HG03378 (cell line): ENCODE data around the gene TOR1AIP1.
"Not testable (repeated sequence)": the region's sequence is repeated elsewhere in the genome, so short reads cannot be mapped to it uniquely, and the experiment has no call there.

ENCODE experiments used
- ATAC-seq: cut with Tn5 transposase; IDR thresholded peaks from one replicate; pipeline ENCODE4 v1.9.1; 2021; ENCODE audit warnings: mild to moderate bottlenecking, moderate library complexity; ENCODE audit not compliant: unreplicated experiment

TOR1AIP1 gene

DNA sequence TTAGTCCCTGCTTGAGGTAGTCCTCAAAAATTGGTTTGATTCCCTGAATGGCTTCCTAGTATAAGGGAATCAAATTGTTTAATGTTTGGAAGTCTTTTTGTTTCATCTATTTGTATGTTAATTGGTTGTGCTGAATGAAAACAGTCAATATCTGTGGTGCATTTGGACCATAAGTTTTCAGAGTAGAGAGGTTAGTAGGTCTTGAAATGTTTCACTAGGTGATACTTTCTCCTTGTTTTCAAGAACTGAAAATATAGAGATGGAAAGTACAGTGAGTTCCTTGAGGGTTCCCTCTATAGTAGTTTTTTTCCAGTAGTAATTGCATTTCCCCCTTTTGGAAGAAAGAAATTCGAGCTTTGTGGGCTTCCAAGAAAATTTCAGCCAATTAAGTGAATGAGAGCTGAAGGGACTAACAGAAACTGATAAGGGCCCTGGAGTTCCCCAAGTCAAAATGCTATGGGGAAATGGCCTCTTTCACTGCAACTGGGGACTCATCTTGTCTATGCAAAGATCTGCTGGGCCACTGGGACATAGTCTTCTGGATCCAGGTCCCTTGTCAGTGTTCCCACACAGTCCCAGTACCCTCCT lies 53.9 kb downstream of the TOR1AIP1 start:
- no peak for ATAC-seq

- no peak for ATAC-seq
These were observed 55.7 kb downstream of the TOR1AIP1 start for GRCh38 chr1:179937668-179938254.

DNA sequence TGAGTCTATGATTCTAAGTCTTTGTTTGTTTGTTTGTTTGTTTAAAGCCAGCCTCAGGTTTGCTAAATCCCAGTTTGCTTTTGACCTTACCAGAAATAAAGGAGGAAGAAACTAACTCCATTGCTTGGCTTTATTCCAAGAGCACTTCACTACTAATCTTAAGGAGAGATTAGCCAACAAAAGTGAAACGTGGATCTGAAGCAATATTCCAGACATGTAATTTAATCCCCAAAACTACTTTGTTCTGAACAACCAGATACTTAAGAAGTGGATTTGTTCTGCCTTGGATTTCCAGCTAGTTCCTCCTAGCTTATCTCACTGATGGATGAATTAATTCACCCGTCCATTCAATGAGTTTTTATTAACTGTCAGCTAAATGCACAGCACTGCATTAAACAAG lies 56.7 kb downstream of the TOR1AIP1 start:
- no peak for ATAC-seq

DNA sequence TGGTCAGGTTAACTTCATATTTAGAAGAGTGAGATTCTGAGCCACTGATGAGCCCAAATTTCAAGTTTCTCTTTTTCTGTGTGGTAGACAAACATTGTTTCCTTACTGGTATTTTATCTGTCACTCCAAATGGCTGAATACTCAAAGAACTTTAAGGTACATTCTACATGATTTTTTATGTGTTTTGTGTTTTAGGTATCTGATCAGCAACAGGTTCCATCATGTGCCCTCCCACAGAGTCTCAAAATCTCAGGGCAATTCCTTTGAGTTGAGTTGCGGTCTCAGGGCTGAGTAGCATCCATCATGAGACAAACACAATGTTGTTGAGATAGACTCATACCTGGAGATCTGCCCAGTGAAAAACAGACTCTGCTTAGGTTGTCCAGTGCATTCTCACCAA lies 57.9 kb downstream of the TOR1AIP1 start:
- no peak for ATAC-seq

DNA sequence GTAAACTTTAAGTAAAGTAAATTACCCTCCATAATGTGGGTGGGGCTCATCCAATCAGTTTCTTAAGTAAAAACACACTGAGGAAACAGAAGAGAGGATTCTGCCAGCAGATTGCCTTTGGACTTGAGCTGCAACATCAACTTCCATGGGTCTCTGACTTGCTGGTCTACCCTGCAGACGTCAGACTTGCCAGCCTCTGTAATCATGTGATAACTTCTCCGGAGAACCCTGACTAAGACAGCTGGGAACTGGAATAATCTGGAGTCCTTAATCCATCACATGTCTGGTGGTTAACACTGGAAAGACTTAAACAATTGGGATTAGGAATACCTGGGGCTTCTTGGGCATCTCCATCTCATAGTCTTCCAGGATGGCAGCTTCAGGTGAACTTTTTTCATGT lies 59.4 kb downstream of the TOR1AIP1 start:
- ATAC-seq: no peak

- no peak for ATAC-seq
These were observed 68.6 kb downstream of the TOR1AIP1 start for GRCh38 chr1:179950651-179951050.

DNA sequence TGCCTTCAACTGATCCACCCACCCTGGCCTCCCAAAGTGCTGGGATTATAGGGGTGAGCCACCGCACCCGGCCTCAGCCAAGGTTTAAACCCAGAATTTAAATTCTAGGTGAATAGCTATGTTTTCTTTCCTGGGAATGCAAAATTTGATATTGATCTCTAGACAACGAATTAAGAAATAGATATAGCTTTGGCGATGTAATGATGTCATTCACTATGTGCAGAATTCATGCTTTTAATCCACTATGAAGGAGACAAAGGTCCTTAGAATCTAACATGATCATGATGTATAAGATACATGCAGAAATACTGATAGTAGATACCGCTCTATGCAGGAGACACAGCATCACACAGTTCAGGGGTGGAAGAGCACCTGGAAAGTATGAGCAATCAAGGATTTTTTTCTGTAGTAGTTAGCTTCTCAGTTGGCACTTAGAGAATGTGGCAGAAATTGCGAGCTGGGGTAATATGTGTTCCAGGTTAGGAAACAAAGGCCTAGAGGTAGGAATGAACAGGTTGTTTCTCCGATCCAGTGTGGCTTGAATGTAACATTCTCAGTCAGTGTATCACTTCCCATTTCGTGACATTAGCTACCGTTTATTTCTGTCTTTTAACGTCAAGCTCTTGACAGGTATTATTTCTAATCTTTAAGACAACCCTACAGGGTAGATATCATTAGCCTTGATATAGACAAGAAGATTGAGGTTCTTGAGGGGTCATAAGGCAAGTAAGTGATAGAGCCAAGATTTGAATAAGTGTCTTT lies 69.5 kb downstream of the TOR1AIP1 start:
- no peak for ATAC-seq

DNA sequence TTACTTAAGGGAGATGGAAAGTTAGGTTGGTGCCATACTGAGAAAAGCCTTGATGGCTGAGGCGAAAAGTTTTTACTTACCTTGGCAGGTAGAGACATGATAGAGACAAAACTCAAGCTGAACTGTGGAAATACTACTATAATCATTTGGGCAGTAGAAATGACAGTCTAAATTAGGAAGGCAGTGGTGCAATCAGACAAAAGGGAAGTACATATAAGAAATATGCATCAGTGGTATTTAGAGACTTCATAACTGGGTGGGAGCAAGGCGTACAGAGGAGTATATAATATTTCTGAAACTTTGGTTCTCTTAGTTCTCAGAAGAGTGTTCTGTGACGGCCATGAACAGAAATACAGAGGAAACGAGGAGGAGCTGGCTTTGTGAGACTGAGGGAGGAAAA lies 70.1 kb downstream of the TOR1AIP1 start:
- no peak for ATAC-seq

- peak; percentile 28 for ATAC-seq
These were observed 71.9 kb downstream of the TOR1AIP1 start for GRCh38 chr1:179953974-179954492.

- peak; percentile 91 for ATAC-seq
These were observed 72.6 kb downstream of the TOR1AIP1 start, which contains the start of gene CEP350 for GRCh38 chr1:179954493-179955286. Gene CEP350 (plus strand): TSS chr1:179954810. CDS start chr1:179986182, 31,372 bp downstream.

- ATAC-seq: peak; percentile 0
These were observed 73.2 kb downstream of the TOR1AIP1 start for GRCh38 chr1:179955287-179955680.

- ATAC-seq: no peak
These were observed 73.6 kb downstream of the TOR1AIP1 start for GRCh38 chr1:179955731-179956130.

GRCh38 chr1:179958359-179958758 lies 76.3 kb downstream of the TOR1AIP1 start:
- ATAC-seq: no peak

GRCh38 chr1:179962168-179962567 lies 80.1 kb downstream of the TOR1AIP1 start:
- not testable (repeated sequence) for ATAC-seq

GRCh38 chr1:179966551-179966950 lies 84.5 kb downstream of the TOR1AIP1 start:
- no peak for ATAC-seq

DNA sequence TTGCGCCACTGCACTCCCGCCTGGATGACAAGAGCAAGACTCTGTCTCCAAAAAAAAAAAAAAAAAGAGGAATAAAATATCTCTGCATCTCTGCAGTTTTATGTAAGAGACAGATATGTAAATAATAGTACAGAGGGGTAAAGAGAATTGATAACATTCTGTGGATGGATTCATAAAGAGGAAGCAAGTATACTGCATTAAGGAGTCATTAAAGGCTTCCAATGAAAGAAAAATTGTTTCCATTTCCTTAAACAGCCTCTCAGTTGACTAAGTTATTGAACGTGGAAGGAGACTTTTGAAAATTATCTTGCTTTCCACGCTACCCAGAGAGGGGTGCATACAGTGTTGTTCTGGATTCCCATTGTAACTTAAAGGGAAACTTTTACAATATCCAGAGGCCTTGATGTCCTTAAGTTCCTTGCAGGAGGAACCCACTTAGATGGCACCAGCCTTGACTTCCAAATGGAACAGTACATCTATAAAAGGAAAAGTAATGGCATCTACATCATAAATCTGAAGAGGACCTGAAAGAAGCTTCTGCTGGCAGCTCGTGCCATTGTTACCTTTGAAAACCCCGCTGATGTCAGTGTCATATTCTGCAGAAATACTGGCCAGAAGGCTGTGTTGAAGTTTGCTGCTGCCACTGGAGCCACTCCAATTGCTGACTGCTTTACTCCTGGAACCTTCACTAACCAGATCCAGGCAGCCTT lies 86.4 kb downstream of the TOR1AIP1 start:
- ATAC-seq: no peak

DNA sequence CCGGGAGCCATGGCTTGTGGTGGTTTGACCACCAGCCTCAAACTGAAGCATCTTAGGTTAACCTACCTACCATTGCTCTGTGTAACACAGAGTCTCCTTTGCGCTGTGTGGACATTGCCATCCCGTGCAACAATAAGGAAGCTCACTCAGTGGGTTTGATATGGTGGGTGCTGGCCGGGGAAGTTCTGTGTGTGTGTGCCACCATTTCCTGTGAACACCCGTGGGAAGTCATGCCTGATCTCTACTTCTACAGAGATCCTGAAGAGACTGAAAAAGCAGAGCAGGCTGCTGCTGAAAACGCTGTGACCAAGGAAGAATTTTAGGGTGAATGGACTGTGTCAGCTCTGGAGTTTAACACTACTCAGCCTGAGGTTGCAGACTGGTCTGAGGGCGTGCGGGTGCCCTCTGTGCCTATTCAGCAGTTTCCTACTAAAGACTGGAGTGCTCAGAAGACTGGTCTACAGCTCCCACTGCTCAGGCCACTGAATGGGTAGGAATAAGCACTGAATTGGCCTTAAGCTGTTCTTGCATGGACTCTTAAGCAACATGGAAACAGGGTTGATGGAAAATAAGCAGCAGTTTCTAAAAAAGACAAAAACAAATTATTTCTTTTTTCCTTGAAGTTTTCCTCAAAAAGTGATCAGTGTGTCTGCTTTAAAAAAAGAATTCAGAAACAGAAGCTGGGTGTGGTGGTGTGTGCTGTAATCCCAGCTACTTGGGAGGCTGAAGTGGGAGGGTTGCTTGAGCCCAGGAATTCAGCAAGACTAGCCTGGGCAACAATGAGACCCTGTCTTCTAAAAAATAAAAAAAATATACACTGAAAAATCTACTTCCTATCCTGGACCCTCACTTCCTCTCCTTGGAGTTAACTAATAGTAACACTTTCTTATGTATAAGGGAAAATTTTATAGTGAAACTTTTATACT lies 87.2 kb downstream of the TOR1AIP1 start:
- no peak for ATAC-seq
